MM.1S (cell line): ENCODE results near the gene PSORS1C1.

ENCODE experiments used
- DNase-seq: peaks from one replicate; pipeline ENCODE4 v3.0.0-alpha.2; 2015
- H2AFZ ChIP-seq: fragments of 300-600 bp; sonication (generic); 2 replicates; pipeline ENCODE4 v1.6.0; 2016; ENCODE audit warnings: antibody characterized with exemption, low read length
- H3F3A ChIP-seq: fragments of 300-600 bp; sonication (generic); 2 replicates; pipeline ENCODE4 v1.6.1; 2016; ENCODE audit warnings: mild to moderate bottlenecking, antibody characterized with exemption, low read length, moderate library complexity, mixed read lengths; ENCODE audit not compliant: insufficient read depth
- H3K27ac ChIP-seq: fragments of 300-600 bp; sonication (generic); 2 replicates; pipeline ENCODE4 v1.5.1; 2016; ENCODE audit warnings: mild to moderate bottlenecking, low read length
- H3K27me3 ChIP-seq: fragments of 300-600 bp; sonication (generic); replicated peaks from 2 replicates; pipeline ENCODE4 v1.6.0; 2016; ENCODE audit warnings: low read length; ENCODE audit not compliant: insufficient read depth
- H3K36me3 ChIP-seq: fragments of 300-600 bp; sonication (generic); replicated peaks from 2 replicates; pipeline ENCODE4 v1.6.1; 2016; ENCODE audit warnings: mild to moderate bottlenecking, low read length, mixed read lengths; ENCODE audit not compliant: insufficient read depth
- H3K4me1 ChIP-seq: fragments of 300-600 bp; sonication (generic); 2 replicates; pipeline ENCODE4 v1.6.1; 2016; ENCODE audit warnings: low read length, mixed read lengths
- H3K4me2 ChIP-seq: fragments of 300-600 bp; sonication (generic); 2 replicates; pipeline ENCODE4 v1.6.0; 2016; ENCODE audit warnings: low read depth, low read length
- H3K4me3 ChIP-seq: fragments of 300-600 bp; sonication (generic); 2 replicates; pipeline ENCODE4 v1.5.1; 2016; ENCODE audit warnings: low read length, mixed read lengths
- H3K79me2 ChIP-seq: fragments of 300-600 bp; sonication (generic); 2 replicates; pipeline ENCODE4 v1.6.1; 2016; ENCODE audit warnings: mixed run types, low read length, mixed read lengths
- H3K9ac ChIP-seq: fragments of 300-600 bp; sonication (generic); 2 replicates; pipeline ENCODE4 v1.6.1; 2016; ENCODE audit warnings: low read length, mixed read lengths
- H3K9me2 ChIP-seq: fragments of 300-600 bp; sonication (generic); replicated peaks from 2 replicates; pipeline ENCODE4 v1.6.1; 2016; ENCODE audit warnings: mild to moderate bottlenecking, low read length, mixed read lengths; ENCODE audit not compliant: insufficient read depth
- H3K9me3 ChIP-seq: fragments of 300-600 bp; sonication (generic); replicated peaks from 2 replicates; pipeline ENCODE4 v1.6.1; 2016; ENCODE audit warnings: mild to moderate bottlenecking, low read length, mixed read lengths; ENCODE audit not compliant: insufficient read depth
- H4K20me1 ChIP-seq: fragments of 300-600 bp; sonication (generic); 2 replicates; pipeline ENCODE4 v1.6.1; 2016; ENCODE audit warnings: mild to moderate bottlenecking, low read length, moderate library complexity, mixed read lengths; ENCODE audit not compliant: insufficient read depth
- EZH2 ChIP-seq: fragments of 300-600 bp; sonication (generic); optimal IDR thresholded peaks from 2 replicates; pipeline ENCODE3; 2017; ENCODE audit warnings: low read depth, mild to moderate bottlenecking, antibody characterized with exemption, low read length, mixed read lengths
- EZH2phosphoT487 ChIP-seq: fragments of 300-600 bp; sonication (generic); IDR thresholded peaks from 2 replicates; pipeline ENCODE4 v1.6.1; 2018; ENCODE audit warnings: antibody characterized with exemption, low read length
- TF ChIP-seq, protein P1 (sequence below): fragments of 300-600 bp; sonication (generic); IDR thresholded peaks from 2 replicates; pipeline ENCODE4 v1.5.1; 2016; ENCODE audit warnings: antibody characterized with exemption, low read length, mixed read lengths

Gene PSORS1C1

GRCh38 chr6:31130751-31131150 lies 16.2 kb downstream of the PSORS1C1 start:
- Histone ChIP-seq H3K27me3 (0 out of 2 replicates have a peak, but pooled peaks cover 11% of the 10 kb centered on the region), H3K79me2 (no peaks in the 10 kb centered on the region), H3K4me1 (0 out of 2 replicates have a peak, but pooled peaks cover 3% of the 10 kb centered on the region), H3K9me3 (no peaks in the 10 kb centered on the region), H3K4me3 (no peak overlapping the region), H3F3A (no peaks in the 10 kb centered on the region), H4K20me1 (no peaks in the 10 kb centered on the region), H3K9ac (no peak overlapping the region), H2AFZ (no peak overlapping the region), H3K36me3 (no peaks in the 10 kb centered on the region), H3K27ac (no peak overlapping the region), H3K4me2 (no peak overlapping the region), H3K9me2 (no peaks in the 10 kb centered on the region)
- no peak for TF ChIP-seq EZH2phosphoT487
- TF ChIP-seq, protein P1, sequence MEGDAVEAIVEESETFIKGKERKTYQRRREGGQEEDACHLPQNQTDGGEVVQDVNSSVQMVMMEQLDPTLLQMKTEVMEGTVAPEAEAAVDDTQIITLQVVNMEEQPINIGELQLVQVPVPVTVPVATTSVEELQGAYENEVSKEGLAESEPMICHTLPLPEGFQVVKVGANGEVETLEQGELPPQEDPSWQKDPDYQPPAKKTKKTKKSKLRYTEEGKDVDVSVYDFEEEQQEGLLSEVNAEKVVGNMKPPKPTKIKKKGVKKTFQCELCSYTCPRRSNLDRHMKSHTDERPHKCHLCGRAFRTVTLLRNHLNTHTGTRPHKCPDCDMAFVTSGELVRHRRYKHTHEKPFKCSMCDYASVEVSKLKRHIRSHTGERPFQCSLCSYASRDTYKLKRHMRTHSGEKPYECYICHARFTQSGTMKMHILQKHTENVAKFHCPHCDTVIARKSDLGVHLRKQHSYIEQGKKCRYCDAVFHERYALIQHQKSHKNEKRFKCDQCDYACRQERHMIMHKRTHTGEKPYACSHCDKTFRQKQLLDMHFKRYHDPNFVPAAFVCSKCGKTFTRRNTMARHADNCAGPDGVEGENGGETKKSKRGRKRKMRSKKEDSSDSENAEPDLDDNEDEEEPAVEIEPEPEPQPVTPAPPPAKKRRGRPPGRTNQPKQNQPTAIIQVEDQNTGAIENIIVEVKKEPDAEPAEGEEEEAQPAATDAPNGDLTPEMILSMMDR = no peak
- no peak for TF ChIP-seq EZH2
- DNase-seq = no peak

GRCh38 chr6:31131595-31131994 lies 17.0 kb downstream of the PSORS1C1 start:
- no peak for TF ChIP-seq EZH2
- TF ChIP-seq EZH2phosphoT487 = no peak
- TF ChIP-seq, protein P1 = no peak
- Histone ChIP-seq H3K27me3 (0 out of 2 replicates have a peak, but pooled peaks cover 11% of the 10 kb centered on the region), H3K9me3 (no peaks in the 10 kb centered on the region), H3K4me1 (0 out of 2 replicates have a peak, but pooled peaks cover 3% of the 10 kb centered on the region), H3K9ac (no peak overlapping the region), H3F3A (no peaks in the 10 kb centered on the region), H3K4me2 (no peak overlapping the region), H4K20me1 (no peaks in the 10 kb centered on the region), H2AFZ (no peak overlapping the region), H3K9me2 (no peaks in the 10 kb centered on the region), H3K36me3 (no peaks in the 10 kb centered on the region), H3K27ac (no peak overlapping the region), H3K4me3 (no peak overlapping the region), H3K79me2 (no peaks in the 10 kb centered on the region)
- peak; percentile 33 for DNase-seq

DNA sequence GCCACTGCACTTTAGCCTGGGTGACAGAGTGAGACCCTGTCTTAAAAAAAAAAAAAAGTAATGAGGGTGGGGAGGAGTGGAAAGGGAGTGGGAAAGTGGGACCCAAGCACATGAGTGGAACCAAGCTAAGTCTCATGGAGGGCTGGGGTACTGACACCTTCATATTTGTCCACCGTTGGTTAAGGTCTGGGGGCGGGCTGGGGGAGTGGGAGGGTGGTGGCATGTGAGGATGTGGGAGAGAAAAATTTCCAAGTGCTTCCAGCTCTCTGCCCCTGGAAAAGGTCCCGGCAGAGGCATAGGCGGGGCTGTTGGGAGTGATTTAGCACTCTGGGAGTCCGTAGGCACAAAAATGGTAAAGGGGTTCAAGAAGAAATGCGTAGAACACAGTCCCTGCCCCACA lies 18.2 kb downstream of the PSORS1C1 start:
- Histone ChIP-seq H3K9me2 (no peaks in the 10 kb centered on the region), H2AFZ (no peak overlapping the region), H3K27ac (no peak overlapping the region), H3K9me3 (no peaks in the 10 kb centered on the region), H3K36me3 (no peaks in the 10 kb centered on the region), H3K79me2 (no peaks in the 10 kb centered on the region), H3K4me3 (no peak overlapping the region), H4K20me1 (no peaks in the 10 kb centered on the region), H3K4me2 (no peak overlapping the region), H3F3A (no peaks in the 10 kb centered on the region), H3K9ac (no peak overlapping the region), H3K4me1 (0 out of 2 replicates have a peak, but pooled peaks cover 2% of the 10 kb centered on the region), H3K27me3 (0 out of 2 replicates have a peak, but pooled peaks cover 11% of the 10 kb centered on the region)
- TF ChIP-seq, protein P1 = no peak
- no peak for TF ChIP-seq EZH2
- DNase-seq = no peak
